AG09319 (cell line): ENCODE results near the gene ACTR2.

Experiments
- DNase-seq: peaks from one replicate; pipeline ENCODE4 v3.0.0-alpha.2; 2010; ENCODE audit warnings: low read depth; ENCODE audit errors: extremely low read depth
- CTCF ChIP-seq: IDR thresholded peaks from 2 replicates; pipeline ENCODE4 v1.5.1; 2011; ENCODE audit warnings: low read depth, mild to moderate bottlenecking, inconsistent platforms, low read length, moderate library complexity

The ACTR2 gene

GRCh38 chr2:65273344-65273743 lies 45.7 kb downstream of the ACTR2 start:
- DNase-seq: no peak
- no peak for TF ChIP-seq CTCF

GRCh38 chr2:65275141-65275915 lies 47.7 kb downstream of the ACTR2 start:
- DNase-seq: no peak
- TF ChIP-seq CTCF: no peak

GRCh38 chr2:65276609-65277008 lies 49.0 kb downstream of the ACTR2 start:
- DNase-seq: no peak
- no peak for TF ChIP-seq CTCF

- DNase-seq: no peak
- TF ChIP-seq CTCF: no peak
These were observed 49.5 kb downstream of the ACTR2 start for GRCh38 chr2:65277118-65277517.

- no peak; the same call in 1 of the 2 replicates for TF ChIP-seq CTCF
- no peak for DNase-seq
These were observed 50.3 kb downstream of the ACTR2 start for GRCh38 chr2:65277791-65278483.

GRCh38 chr2:65278531-65278981 lies 50.9 kb downstream of the ACTR2 start:
- DNase-seq: no peak
- no peak for TF ChIP-seq CTCF

GRCh38 chr2:65279756-65280155 lies 52.1 kb downstream of the ACTR2 start:
- DNase-seq: no peak
- no peak for TF ChIP-seq CTCF
